ENCODE data around the gene APEX1.

GRCh38 chr14:20458031-20458789 is 3.2 kb downstream of the APEX1 start:
- no peak for TF ChIP-seq CTCF (IDR thresholded peaks at IDR 0.05; ENCODE audit: low read length)
- TF ChIP-seq EZH2 (optimal IDR thresholded peaks at IDR 0.05; ENCODE audit: low read depth, low read length), result no peak
- no peak for TF ChIP-seq EZH2phosphoT487 (IDR thresholded peaks at IDR 0.05; ENCODE audit: low read length)
